H1 (cell line): ENCODE measurements around the gene MEF2A. TPM values are rescaled to one million over a fixed set of nuclear protein-coding genes. Genes with fewer than 3 reads are reported as not detected.

ENCODE experiments used
- SIX5 ChIP-seq: IDR thresholded peaks from 2 replicates; pipeline ENCODE4 v1.6.1; 2011; ENCODE audit warnings: mild to moderate bottlenecking, low read depth, low read length
- TAF7 ChIP-seq: optimal IDR thresholded peaks from 2 replicates; pipeline ENCODE3; 2011; ENCODE audit warnings: low read depth, mild to moderate bottlenecking, inconsistent platforms, low read length, moderate library complexity, borderline replicate concordance
- polyA plus RNA-seq, 7 experiments: library from polyadenylated mRNA; depleted of rRNA in 3 of 7; stranded (reverse) in 5 of 7; unstranded in 2 of 7; fragments of >200 nt in 5 of 7; fragments of 200-250 nt in 2 of 7; gene quantifications; 1 replicate in 5 of 7; 2 replicates in 1 of 7; 4 replicates in 1 of 7; pipeline versions ENCODE4 v1.2.1 to v1.2.3, GENCODE V29; 2011 to 2013; ENCODE audit warnings: missing spikeins in 2 of 7, mixed read lengths in 2 of 7
- total RNA-seq: library from RNA; stranded (reverse); fragmentation: NEBNext Ultra II Directional; extraction: Animal tissue kit (Norgen Biotek cat#: 25700); gene quantifications from 2 replicates; pipeline ENCODE4 v1.2.1, GENCODE V29; 2021
- TF ChIP-seq, protein P1 (sequence below): fragments of 300-600 bp; sonication (generic); IDR thresholded peaks from 2 replicates; pipeline ENCODE4 v1.7.1; 2012; ENCODE audit warnings: low read length, moderate library complexity, mild to moderate bottlenecking, inconsistent platforms; ENCODE audit not compliant: insufficient replicate concordance
- TF ChIP-seq, protein P2 (sequence below): IDR thresholded peaks from 2 replicates; pipeline ENCODE4 v1.6.1; 2011; ENCODE audit warnings: low read length, improper control_type of control experiment

Gene MEF2A
- total and polyA plus RNA-seq, 2 of the 8 experiments (the other 6 are each of a cell fraction or from before 2014, with no cell fraction given), result 15.6 to 22.5 TPM

DNA sequence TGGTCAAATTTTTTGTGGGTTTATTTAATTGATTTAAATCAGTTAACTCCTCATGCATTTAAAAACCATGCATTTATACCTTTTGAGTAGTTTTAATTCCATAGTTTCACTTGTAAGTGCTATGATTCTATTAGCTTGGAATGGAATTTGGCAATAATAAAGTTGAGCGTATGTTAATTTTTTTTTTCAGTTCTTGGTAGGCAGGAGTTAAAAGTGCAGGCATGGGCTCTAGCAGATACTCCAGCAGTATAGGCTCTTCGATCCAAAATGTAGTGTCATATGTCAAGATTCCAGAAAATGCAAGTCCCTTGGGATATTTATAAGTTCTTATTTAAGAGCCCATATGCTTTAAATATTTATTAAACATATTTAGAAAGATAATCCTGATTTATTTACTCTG, 97.1 kb downstream of the MEF2A start (continued):
- TF ChIP-seq, protein P1, sequence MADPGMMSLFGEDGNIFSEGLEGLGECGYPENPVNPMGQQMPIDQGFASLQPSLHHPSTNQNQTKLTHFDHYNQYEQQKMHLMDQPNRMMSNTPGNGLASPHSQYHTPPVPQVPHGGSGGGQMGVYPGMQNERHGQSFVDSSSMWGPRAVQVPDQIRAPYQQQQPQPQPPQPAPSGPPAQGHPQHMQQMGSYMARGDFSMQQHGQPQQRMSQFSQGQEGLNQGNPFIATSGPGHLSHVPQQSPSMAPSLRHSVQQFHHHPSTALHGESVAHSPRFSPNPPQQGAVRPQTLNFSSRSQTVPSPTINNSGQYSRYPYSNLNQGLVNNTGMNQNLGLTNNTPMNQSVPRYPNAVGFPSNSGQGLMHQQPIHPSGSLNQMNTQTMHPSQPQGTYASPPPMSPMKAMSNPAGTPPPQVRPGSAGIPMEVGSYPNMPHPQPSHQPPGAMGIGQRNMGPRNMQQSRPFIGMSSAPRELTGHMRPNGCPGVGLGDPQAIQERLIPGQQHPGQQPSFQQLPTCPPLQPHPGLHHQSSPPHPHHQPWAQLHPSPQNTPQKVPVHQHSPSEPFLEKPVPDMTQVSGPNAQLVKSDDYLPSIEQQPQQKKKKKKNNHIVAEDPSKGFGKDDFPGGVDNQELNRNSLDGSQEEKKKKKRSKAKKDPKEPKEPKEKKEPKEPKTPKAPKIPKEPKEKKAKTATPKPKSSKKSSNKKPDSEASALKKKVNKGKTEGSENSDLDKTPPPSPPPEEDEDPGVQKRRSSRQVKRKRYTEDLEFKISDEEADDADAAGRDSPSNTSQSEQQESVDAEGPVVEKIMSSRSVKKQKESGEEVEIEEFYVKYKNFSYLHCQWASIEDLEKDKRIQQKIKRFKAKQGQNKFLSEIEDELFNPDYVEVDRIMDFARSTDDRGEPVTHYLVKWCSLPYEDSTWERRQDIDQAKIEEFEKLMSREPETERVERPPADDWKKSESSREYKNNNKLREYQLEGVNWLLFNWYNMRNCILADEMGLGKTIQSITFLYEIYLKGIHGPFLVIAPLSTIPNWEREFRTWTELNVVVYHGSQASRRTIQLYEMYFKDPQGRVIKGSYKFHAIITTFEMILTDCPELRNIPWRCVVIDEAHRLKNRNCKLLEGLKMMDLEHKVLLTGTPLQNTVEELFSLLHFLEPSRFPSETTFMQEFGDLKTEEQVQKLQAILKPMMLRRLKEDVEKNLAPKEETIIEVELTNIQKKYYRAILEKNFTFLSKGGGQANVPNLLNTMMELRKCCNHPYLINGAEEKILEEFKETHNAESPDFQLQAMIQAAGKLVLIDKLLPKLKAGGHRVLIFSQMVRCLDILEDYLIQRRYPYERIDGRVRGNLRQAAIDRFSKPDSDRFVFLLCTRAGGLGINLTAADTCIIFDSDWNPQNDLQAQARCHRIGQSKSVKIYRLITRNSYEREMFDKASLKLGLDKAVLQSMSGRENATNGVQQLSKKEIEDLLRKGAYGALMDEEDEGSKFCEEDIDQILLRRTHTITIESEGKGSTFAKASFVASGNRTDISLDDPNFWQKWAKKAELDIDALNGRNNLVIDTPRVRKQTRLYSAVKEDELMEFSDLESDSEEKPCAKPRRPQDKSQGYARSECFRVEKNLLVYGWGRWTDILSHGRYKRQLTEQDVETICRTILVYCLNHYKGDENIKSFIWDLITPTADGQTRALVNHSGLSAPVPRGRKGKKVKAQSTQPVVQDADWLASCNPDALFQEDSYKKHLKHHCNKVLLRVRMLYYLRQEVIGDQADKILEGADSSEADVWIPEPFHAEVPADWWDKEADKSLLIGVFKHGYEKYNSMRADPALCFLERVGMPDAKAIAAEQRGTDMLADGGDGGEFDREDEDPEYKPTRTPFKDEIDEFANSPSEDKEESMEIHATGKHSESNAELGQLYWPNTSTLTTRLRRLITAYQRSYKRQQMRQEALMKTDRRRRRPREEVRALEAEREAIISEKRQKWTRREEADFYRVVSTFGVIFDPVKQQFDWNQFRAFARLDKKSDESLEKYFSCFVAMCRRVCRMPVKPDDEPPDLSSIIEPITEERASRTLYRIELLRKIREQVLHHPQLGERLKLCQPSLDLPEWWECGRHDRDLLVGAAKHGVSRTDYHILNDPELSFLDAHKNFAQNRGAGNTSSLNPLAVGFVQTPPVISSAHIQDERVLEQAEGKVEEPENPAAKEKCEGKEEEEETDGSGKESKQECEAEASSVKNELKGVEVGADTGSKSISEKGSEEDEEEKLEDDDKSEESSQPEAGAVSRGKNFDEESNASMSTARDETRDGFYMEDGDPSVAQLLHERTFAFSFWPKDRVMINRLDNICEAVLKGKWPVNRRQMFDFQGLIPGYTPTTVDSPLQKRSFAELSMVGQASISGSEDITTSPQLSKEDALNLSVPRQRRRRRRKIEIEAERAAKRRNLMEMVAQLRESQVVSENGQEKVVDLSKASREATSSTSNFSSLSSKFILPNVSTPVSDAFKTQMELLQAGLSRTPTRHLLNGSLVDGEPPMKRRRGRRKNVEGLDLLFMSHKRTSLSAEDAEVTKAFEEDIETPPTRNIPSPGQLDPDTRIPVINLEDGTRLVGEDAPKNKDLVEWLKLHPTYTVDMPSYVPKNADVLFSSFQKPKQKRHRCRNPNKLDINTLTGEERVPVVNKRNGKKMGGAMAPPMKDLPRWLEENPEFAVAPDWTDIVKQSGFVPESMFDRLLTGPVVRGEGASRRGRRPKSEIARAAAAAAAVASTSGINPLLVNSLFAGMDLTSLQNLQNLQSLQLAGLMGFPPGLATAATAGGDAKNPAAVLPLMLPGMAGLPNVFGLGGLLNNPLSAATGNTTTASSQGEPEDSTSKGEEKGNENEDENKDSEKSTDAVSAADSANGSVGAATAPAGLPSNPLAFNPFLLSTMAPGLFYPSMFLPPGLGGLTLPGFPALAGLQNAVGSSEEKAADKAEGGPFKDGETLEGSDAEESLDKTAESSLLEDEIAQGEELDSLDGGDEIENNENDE, result no peak
- TF ChIP-seq TAF7 (no peak), SIX5 (no peak)
- TF ChIP-seq, protein P2, sequence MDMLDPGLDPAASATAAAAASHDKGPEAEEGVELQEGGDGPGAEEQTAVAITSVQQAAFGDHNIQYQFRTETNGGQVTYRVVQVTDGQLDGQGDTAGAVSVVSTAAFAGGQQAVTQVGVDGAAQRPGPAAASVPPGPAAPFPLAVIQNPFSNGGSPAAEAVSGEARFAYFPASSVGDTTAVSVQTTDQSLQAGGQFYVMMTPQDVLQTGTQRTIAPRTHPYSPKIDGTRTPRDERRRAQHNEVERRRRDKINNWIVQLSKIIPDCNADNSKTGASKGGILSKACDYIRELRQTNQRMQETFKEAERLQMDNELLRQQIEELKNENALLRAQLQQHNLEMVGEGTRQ, result no peak
- TF ChIP-seq, all 59 proteins: peak for 0
